ENCODE results near the gene TRIM42.

The TRIM42 gene

GRCh38 chr3:140695361-140696061 lies 17.6 kb downstream of the TRIM42 start:
- H3K4me3 ChIP-seq (replicated peaks; ENCODE audit: low read depth, low read length): no peak overlapping the region
- TF ChIP-seq CTCF (IDR thresholded peaks at IDR 0.05; ENCODE audit: low read length, missing control alignments): no peak
- no peak for DNase-seq (ENCODE audit: low read depth)

DNA sequence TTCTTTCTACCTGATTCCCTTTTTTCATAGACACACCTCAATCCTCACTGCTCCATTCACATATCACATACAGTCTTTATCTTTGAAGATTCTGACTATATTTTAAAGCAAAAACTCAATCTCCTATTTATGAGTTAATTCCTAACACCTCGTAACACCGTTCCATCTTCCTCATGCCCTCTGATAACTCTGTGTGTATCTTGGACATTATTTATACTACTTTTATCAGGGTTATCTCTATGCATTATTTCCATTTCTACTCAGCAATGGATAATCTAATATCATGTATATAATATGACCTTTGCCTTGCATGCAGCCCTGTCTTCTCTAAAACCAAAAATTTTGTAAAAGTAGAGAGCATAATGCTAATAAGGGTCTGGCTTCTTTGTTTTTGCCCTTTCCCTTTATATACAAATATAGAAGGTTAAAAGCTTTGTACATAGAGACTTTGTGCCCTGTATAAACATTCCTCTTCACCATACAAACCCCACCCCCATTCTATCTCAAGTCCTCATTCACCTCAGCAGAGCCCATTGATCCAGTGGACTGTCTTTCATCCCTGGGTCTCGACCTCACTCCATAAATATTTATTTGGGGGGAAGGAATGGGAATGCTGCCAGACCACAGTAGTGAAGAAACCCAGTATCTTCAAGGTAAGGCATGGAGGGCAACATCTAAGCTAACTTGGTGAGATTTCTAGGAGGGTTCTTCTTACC lies 21.8 kb downstream of the TRIM42 start:
- no peak for TF ChIP-seq CTCF (IDR thresholded peaks at IDR 0.05; ENCODE audit: low read length, missing control alignments)
- DNase-seq (ENCODE audit: low read depth): no peak

GRCh38 chr3:140702281-140702680 lies 24.4 kb downstream of the TRIM42 start:
- H3K4me3 ChIP-seq (replicated peaks; ENCODE audit: low read depth, low read length): no peak overlapping the region
- TF ChIP-seq CTCF (IDR thresholded peaks at IDR 0.05; ENCODE audit: low read length, missing control alignments): no peak
- no peak for DNase-seq (ENCODE audit: low read depth)

More for the DNA sequence above, 21.8 kb downstream of the TRIM42 start:
- no peak overlapping the region for H3K4me3 ChIP-seq (replicated peaks; ENCODE audit: low read depth, low read length)

DNA sequence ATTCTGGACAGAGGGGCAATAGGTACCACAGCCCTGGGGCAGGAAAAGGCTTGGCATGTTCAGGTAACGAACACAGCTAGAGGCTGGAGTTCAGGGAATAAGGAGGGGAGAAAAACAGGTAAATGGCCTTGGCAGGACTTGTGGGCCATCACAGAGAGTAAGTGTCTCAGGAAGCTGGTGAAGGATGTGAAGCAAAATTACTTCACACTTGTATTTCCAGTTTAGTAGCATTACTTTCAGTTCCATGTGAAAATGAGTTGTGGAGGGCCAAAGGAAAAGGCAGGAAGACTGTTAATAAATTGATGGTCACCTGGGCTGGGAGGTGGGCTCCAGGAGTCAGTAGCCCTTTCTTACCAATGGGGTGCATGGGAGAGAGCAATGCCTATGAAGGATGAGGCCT lies 25.6 kb downstream of the TRIM42 start:
- DNase-seq (ENCODE audit: low read depth): no peak
- no peak overlapping the region for H3K4me3 ChIP-seq (replicated peaks; ENCODE audit: low read depth, low read length)
- no peak for TF ChIP-seq CTCF (IDR thresholded peaks at IDR 0.05; ENCODE audit: low read length, missing control alignments)

GRCh38 chr3:140704733-140705132 lies 26.9 kb downstream of the TRIM42 start:
- DNase-seq (ENCODE audit: low read depth): no peak
- TF ChIP-seq CTCF (IDR thresholded peaks at IDR 0.05; ENCODE audit: low read length, missing control alignments): no peak

DNA sequence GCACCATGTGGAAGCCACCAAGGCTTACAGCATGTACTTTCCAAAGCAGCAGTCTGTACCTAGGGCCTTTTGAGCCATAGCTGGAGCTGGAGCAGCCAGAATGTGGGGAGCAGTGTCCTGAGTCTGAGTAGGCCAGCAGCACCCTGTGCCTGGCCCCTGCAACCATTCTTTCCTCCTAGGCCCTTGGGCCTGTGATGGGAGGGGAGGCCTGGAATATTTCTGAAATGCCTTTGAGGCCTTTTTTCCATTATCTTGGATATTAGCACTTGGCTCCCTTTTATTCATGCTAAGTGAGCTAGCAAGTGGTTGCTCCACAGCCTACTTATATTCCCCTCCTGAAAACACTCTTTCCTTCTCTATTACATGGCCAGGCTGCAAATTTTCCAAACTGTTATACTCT lies 28.1 kb downstream of the TRIM42 start:
- TF ChIP-seq CTCF (IDR thresholded peaks at IDR 0.05; ENCODE audit: low read length, missing control alignments): no peak
- no peak overlapping the region for H3K4me3 ChIP-seq (replicated peaks; ENCODE audit: low read depth, low read length)
- DNase-seq (ENCODE audit: low read depth): no peak

More at GRCh38 chr3:140704733-140705132, 26.9 kb downstream of the TRIM42 start:
- H3K4me3 ChIP-seq (replicated peaks; ENCODE audit: low read depth, low read length): no peak overlapping the region
